H1 (cell line): ENCODE results near the gene KCNJ13. TPM values are rescaled to one million over a fixed set of nuclear protein-coding genes. Genes with fewer than 3 reads are reported as not detected.

ENCODE experiments used
- ASH2L ChIP-seq: fragments of 200-600, 300-600 bp; sonication (generic); IDR thresholded peaks from one replicate; pipeline ENCODE4 v1.7.1; 2017; ENCODE audit warnings: low read length
- CTCF ChIP-seq, 3 experiments: IDR thresholded peaks; 1 replicate in 2 of 3; 2 replicates in 1 of 3; pipeline versions ENCODE4 v1.5.1 to v1.6.1; 2011; ENCODE audit warnings: low read length in 3 of 3, mild to moderate bottlenecking in 3 of 3, inconsistent platforms in 2 of 3, low read depth in 1 of 3, moderate library complexity in 1 of 3; ENCODE audit not compliant: insufficient read depth in 1 of 3; ENCODE audit errors: control extremely low read depth in 1 of 3
- RFX5 ChIP-seq: IDR thresholded peaks from 2 replicates; pipeline ENCODE4 v1.6.1; 2011; ENCODE audit warnings: low read depth, low read length, improper control_type of control experiment, borderline replicate concordance
- SIRT6 ChIP-seq: IDR thresholded peaks from one replicate; pipeline ENCODE4 v1.7.1; 2012; ENCODE audit warnings: low read length, inconsistent platforms
- ZNF274 ChIP-seq: IDR thresholded peaks from 2 replicates; pipeline ENCODE4 v1.7.0; 2012; ENCODE audit warnings: low read length, borderline replicate concordance; ENCODE audit errors: extremely low read depth
- polyA plus RNA-seq, 7 experiments: library from polyadenylated mRNA; depleted of rRNA in 3 of 7; stranded (reverse) in 5 of 7; unstranded in 2 of 7; fragments of >200 nt in 5 of 7; fragments of 200-250 nt in 2 of 7; gene quantifications; 1 replicate in 5 of 7; 2 replicates in 1 of 7; 4 replicates in 1 of 7; pipeline versions ENCODE4 v1.2.1 to v1.2.3, GENCODE V29; 2011 to 2013; ENCODE audit warnings: missing spikeins in 2 of 7, mixed read lengths in 2 of 7
- total RNA-seq: library from RNA; stranded (reverse); fragmentation: NEBNext Ultra II Directional; extraction: Animal tissue kit (Norgen Biotek cat#: 25700); gene quantifications from 2 replicates; pipeline ENCODE4 v1.2.1, GENCODE V29; 2021

KCNJ13 gene
- total and polyA plus RNA-seq, 2 of the 8 experiments (the other 6 are each of a cell fraction or from before 2014, with no cell fraction given), result not detected

DNA sequence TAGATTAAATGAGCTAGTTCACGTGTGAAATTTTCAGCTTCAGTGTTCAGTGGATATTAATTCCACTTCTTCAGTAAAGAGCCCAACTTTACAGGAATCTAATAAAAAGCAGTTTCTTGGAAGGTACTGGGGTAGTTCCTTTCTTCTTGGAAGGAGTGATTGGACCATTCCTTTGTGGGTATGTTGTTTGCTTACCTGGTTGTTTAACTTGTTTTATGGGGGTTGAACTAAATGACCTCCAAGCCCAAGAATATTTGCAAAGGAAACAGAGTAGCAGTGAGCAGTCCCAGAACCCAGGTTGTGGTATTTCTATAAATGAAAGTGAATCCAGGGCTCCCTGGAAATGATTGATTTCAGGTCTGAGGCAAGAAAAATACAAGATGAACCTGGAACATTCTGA is 31.4 kb downstream of the KCNJ13 start (continued):
- no peak for TF ChIP-seq CTCF (IDR thresholded peaks at IDR 0.05; ENCODE audit: control extremely low read depth in 1 of 3, insufficient read depth in 1 of 3, low read depth in 1 of 3, low read length in 3 of 3)
- TF ChIP-seq ASH2L, result no peak
- no peak for TF ChIP-seq ZNF274
- no peak for TF ChIP-seq RFX5
- no peak for TF ChIP-seq SIRT6
